ENCODE results near the gene PPFIBP1.
"Not testable (repeated sequence)": the region's sequence is repeated elsewhere in the genome, so short reads cannot be mapped to it uniquely, and the experiment has no call there.

Gene PPFIBP1

DNA sequence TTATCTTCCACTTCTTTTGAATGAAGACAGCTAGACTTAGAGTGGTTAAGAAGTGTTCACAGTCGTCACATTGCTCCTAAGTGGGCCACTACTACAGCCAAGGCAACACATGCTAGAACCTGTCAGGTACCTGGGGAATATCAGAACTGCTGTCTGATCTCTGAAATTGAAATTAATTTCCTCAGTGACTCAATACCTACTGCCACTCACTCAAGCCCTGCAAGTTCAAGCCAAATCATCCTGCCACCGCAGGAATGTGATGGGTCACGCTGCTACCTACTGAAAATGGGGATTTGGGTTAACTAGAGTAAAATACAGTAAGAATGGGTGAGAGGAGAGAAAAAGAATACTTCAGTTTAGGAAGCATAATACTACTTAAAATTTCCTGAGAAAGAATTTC, 67.7 kb downstream of the PPFIBP1 start:
- not testable (repeated sequence) for ATAC-seq (ENCODE audit: low read depth); DNase-seq (ENCODE audit: low spot score in 2 of 2); H3K36me3 Mint-ChIP-seq; H3K27ac Mint-ChIP-seq; H3K4me1 Mint-ChIP-seq; H3K9me3 Mint-ChIP-seq; H3K27me3 Mint-ChIP-seq; H3K4me3 Mint-ChIP-seq

DNA sequence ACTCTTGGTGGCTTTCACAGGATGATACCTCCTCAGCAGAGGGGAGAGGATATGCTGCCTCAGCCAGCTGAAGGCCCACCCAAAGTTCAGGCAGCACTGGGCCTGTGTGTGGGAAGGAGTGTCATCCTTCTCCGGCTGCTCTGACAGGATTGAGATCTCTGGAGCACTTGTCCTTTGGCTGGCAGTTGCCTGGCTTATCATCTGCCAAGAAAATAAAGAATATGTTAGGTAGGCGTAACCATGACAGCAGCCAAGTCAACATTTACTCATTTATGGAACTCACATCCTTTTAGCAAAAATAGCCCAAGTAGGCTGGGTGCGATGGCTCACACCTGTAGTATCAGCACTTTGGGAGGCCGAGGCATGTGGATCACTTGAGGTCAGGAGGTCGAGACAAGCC, 68.5 kb downstream of the PPFIBP1 start:
- Mint-ChIP-seq H3K4me1 (peaks cover 5% of the 10 kb centered on the region), H3K36me3 (peaks cover 4% of the 10 kb centered on the region), H3K27me3 (peaks cover 8% of the 10 kb centered on the region), H3K27ac (no peak overlapping the region), H3K9me3 (no peaks in the 10 kb centered on the region), H3K4me3 (no peak overlapping the region)
- ATAC-seq (ENCODE audit: low read depth) (no peak), DNase-seq (ENCODE audit: low spot score in 2 of 2) (no peak)

DNA sequence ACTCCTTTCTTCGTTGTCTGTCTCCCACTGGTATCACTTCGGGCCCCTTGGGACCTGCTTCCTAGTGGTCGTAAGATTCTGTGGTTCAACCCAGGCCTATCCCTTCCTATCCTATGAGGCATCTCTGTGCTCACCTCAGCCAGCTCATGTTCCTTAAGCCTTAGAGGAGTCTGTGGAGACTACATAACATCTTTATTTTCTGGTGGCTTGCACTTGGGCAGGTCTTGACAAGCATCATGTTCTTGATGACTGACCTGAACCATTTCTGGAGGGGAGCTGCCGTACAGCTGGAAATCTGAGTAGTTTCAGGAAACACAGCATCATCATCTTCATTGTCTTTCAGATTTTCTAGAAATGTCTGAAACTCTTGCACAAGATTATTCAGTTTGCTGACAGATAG, 69.3 kb downstream of the PPFIBP1 start:
- Mint-ChIP-seq H3K27me3 (peaks cover 8% of the 10 kb centered on the region), H3K9me3 (peaks cover 1% of the 10 kb centered on the region), H3K36me3 (peaks cover 4% of the 10 kb centered on the region), H3K4me3 (no peak overlapping the region), H3K4me1 (no peaks in the 10 kb centered on the region), H3K27ac (no peak overlapping the region)
- no peak for ATAC-seq (ENCODE audit: low read depth)
- no peak for DNase-seq (ENCODE audit: low spot score in 2 of 2)

DNA sequence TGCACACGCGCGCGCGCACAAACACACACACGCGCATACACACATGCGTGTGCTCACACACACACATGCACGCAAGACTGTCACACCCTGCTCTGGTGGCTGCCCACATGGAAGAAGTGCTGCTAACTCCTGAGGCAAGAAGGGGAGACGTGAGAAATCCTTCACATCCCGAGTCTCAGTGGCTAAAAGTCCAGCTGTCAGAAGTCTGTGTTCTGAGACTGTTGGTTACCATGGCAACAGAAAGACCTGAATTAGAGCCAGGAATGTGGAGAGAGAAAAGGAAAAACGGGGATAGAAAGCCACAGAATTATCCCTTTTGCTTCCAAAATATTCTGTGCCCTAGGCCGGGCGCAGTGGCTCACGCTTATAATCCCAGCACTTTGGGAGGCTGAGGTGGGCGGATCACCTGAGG, 71.2 kb downstream of the PPFIBP1 start:
- Mint-ChIP-seq H3K27me3 (peaks cover 9% of the 10 kb centered on the region), H3K4me1 (no peaks in the 10 kb centered on the region), H3K36me3 (peaks cover 4% of the 10 kb centered on the region), H3K9me3 (peaks cover 1% of the 10 kb centered on the region), H3K27ac (no peak overlapping the region), H3K4me3 (no peak overlapping the region)
- ATAC-seq (ENCODE audit: low read depth) (no peak), DNase-seq (ENCODE audit: low spot score in 2 of 2) (no peak)

DNA sequence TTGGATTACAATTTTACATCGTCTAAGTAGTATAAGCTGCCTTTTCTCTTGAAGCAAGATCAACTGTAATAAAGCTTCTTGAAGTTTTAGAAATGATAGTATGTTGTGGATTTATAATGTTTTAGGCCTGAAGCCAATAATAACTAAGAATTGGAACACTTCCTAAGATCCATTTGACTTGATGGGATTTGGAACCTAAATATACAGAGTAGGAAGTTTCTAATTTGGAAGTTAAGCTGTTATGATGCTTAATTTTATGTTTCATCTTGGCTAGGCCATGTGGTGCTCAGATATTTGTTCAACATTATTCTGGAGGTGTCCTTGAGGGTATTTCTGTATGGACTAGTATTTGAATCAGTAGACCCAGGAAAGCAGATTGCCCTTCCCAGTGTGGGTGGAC, 74.9 kb downstream of the PPFIBP1 start:
- not testable (repeated sequence) for ATAC-seq (ENCODE audit: low read depth); H3K36me3 Mint-ChIP-seq; H3K4me3 Mint-ChIP-seq; H3K4me1 Mint-ChIP-seq; DNase-seq (ENCODE audit: low spot score in 2 of 2); H3K27me3 Mint-ChIP-seq; H3K27ac Mint-ChIP-seq; H3K9me3 Mint-ChIP-seq

DNA sequence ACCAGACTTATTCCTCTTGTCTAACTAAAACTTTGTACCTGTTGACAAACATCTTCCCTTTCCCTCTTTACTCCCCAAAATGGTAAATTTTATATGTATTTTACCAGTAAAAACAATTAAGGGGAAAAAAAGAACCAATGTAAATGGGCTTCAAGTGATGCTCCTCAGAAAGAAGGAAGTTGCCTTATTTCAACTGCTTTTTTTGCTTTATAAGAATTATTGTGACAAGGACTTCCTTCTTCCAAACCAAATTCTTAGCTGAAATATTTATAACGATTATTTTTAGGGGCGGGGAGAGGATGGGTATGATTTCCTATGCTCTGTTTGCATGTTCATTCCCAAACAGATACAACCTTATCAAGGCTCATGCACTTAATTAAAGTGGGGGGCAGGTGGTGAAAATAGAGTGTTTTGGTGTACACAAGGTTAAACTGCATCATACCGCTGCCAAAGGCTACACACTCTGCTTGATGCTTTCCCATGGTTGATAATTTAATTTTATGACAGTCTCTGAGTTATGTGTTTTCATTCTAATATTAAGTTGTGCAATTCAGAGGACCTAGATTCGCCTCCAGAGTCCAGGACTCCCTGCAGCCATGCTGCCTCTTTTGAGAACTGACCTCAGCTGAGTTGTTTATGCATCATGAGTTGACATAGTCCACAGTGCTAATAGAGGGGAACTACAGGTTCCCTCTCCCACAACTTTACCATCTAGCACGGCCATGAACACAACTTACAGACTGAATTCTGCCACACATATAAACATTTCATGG, 77.2 kb downstream of the PPFIBP1 start:
- not testable (repeated sequence) for H3K27me3 Mint-ChIP-seq; ATAC-seq (ENCODE audit: low read depth); H3K4me3 Mint-ChIP-seq; H3K27ac Mint-ChIP-seq; DNase-seq (ENCODE audit: low spot score in 2 of 2); H3K36me3 Mint-ChIP-seq; H3K9me3 Mint-ChIP-seq; H3K4me1 Mint-ChIP-seq

DNA sequence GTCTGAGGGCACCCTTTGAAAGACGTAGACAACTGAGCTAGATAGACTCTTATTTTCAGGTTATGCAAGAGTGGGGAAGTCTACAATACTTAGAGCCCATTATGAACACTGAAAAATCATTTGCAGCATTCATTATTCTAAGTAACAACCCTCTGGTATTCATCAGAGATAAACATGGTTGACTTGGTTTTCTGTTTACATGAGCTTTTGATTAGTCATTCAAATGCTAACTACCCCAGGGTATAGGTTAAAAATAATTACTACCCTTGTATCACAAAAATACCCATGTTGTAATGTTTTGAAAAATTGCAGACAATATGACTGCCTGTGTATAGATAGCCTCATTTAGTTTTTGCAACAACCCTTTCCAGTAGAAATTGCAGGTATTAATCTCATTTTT, 78.5 kb downstream of the PPFIBP1 start:
- ATAC-seq (ENCODE audit: low read depth) (no peak), DNase-seq (ENCODE audit: low spot score in 2 of 2) (no peak)
- Mint-ChIP-seq H3K27me3 (peaks cover 3% of the 10 kb centered on the region), H3K36me3 (peaks cover 1% of the 10 kb centered on the region), H3K9me3 (peaks cover 1% of the 10 kb centered on the region), H3K4me3 (no peak overlapping the region), H3K27ac (no peak overlapping the region), H3K4me1 (no peaks in the 10 kb centered on the region)

DNA sequence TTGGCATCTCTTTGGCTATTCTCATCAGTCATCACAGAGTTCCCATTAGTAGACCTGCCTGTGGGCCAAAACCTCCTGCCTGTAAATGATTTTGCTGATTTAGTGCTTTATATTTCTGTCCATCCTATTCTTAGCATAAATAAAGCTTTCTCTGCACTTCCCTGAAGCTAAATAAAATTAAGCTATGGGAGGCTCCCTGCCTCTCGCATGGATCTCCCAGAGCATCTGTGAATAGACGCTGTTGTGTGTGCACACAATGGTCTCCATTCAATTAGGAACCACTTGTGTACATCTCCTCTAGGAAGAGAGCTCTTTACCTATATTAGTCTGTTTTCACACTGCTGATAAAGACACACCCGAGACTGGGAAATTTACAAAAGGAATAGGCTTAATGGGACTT, 80.4 kb downstream of the PPFIBP1 start:
- Mint-ChIP-seq H3K36me3 (peaks cover 1% of the 10 kb centered on the region), H3K27ac (no peak overlapping the region), H3K9me3 (no peaks in the 10 kb centered on the region)

DNA sequence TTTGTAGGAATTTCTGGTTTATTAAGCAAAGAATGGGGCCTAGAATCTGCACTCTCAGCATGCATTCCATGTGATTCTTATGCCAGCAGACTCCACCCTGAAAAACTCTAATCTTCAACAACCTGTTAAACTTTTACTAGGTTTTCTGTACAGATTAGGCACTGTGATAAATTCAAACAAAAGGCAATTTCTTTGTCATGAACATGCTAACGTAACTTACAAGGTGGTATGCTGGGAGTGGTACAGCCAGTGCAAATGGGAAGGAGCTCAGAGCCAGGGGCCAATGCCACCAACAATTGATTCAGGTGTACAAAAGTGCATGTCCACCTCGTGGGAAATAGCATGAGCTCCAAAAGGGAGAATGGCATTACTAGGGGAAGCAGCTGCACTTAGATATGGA, 83.0 kb downstream of the PPFIBP1 start:
- H3K36me3 Mint-ChIP-seq: peaks cover 1% of the 10 kb centered on the region
- H3K9me3 Mint-ChIP-seq: no peaks in the 10 kb centered on the region
- H3K4me1 Mint-ChIP-seq: no peaks in the 10 kb centered on the region
- DNase-seq (ENCODE audit: low spot score in 2 of 2) (no peak), ATAC-seq (ENCODE audit: low read depth) (no peak)
- no peak overlapping the region for H3K27ac Mint-ChIP-seq
- H3K27me3 Mint-ChIP-seq: peaks cover 3% of the 10 kb centered on the region
- no peak overlapping the region for H3K4me3 Mint-ChIP-seq

More for the DNA sequence above, 80.4 kb downstream of the PPFIBP1 start:
- no peak for ATAC-seq (ENCODE audit: low read depth)
- H3K4me1 Mint-ChIP-seq: no peaks in the 10 kb centered on the region
- peaks cover 3% of the 10 kb centered on the region for H3K27me3 Mint-ChIP-seq
- DNase-seq (ENCODE audit: low spot score in 2 of 2): no peak
- H3K4me3 Mint-ChIP-seq: no peak overlapping the region

DNA sequence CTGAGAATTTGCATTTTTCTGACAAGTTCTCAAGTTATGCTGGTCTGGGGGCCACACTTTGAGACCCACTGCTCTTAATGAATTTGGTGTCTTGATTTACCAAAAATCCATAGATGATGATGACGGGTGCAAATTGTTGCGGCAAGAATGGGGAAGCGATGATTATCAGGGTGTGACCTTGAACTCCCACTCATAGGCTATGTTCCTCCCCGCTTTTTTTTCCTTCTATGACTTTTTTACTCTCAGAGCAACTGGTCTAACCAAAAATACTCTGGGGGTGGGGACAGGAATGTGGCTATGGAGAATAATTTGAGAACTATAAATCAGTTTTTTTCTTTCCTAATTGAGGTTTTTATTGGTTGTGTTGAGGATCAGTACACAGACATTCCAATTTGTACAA, 83.6 kb downstream of the PPFIBP1 start:
- Mint-ChIP-seq H3K4me3 (no peak overlapping the region), H3K36me3 (peaks cover 1% of the 10 kb centered on the region), H3K27ac (no peak overlapping the region), H3K27me3 (peaks cover 3% of the 10 kb centered on the region), H3K4me1 (no peaks in the 10 kb centered on the region), H3K9me3 (no peaks in the 10 kb centered on the region)
- no peak for DNase-seq (ENCODE audit: low spot score in 2 of 2)
- ATAC-seq (ENCODE audit: low read depth): no peak

DNA sequence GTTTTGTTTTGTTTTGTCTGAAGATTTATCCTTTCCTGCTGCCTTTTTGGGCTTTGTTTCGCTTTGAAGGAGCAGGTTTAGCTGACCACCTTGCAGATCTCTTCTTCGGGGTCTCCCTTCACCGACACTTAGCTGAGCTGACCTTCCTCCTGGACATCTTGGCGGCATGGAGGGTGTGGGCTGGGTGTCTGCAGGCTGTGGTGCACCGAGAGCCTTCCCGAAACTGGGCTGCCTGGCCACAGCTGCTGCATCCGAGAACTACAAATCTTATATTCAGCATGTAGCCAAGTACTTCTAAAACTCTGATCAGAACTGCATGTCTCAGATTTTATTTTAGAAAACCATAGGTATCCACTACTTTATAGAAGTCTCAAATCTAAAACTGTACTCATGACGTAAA, 84.9 kb downstream of the PPFIBP1 start:
- H3K27ac Mint-ChIP-seq: no peak overlapping the region
- H3K27me3 Mint-ChIP-seq: peaks cover 5% of the 10 kb centered on the region
- no peaks in the 10 kb centered on the region for H3K4me1 Mint-ChIP-seq
- no peaks in the 10 kb centered on the region for H3K9me3 Mint-ChIP-seq
- DNase-seq (ENCODE audit: low spot score in 2 of 2) (no peak), ATAC-seq (ENCODE audit: low read depth) (no peak)
- peaks cover 1% of the 10 kb centered on the region for H3K36me3 Mint-ChIP-seq
- no peak overlapping the region for H3K4me3 Mint-ChIP-seq

DNA sequence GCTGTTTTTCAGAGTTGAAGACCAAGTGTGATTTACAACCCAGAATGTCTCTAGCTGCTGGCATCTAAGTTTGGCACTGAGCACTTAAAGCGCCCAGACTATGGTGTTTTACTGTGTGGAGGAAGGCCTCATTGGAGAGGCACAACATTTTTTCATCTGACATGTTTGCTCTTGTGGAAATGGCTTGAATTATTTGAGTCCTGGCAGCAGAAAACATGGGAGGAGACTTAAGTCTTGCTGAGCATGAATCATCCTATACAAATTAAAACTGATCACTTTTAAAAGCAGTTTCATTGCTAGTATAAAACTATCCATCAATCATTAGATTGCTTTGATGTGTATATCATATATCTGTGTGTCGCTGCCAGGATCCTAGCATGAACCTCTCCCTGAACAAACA, 86.4 kb downstream of the PPFIBP1 start:
- ATAC-seq (ENCODE audit: low read depth): no peak
- no peak for DNase-seq (ENCODE audit: low spot score in 2 of 2)
- Mint-ChIP-seq H3K9me3 (no peaks in the 10 kb centered on the region), H3K27me3 (peaks cover 4% of the 10 kb centered on the region), H3K4me3 (no peak overlapping the region), H3K27ac (no peak overlapping the region), H3K36me3 (no peaks in the 10 kb centered on the region), H3K4me1 (no peaks in the 10 kb centered on the region)

DNA sequence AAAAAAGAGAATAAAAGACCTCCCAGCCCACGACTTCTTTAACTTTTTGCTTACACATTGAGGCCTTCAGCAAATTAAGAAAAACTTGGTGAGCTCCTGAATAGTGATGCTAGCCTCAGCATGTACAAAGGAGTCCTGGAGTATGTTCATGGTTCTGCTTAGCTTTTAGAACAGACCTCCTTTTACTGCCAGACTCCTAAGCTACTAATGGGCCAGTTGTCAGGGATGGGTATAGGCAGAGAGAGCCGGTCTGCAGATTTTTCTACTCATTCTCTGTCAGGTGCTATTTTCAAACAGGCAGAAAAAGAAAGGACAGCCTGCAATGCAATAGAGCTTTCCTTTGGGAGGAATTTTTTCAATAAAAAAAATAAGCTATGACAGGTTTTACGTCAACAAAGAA, 90.4 kb downstream of the PPFIBP1 start:
- DNase-seq (ENCODE audit: low spot score in 2 of 2) (no peak), ATAC-seq (ENCODE audit: low read depth) (no peak)
- Mint-ChIP-seq H3K27me3 (peaks cover 7% of the 10 kb centered on the region), H3K9me3 (no peaks in the 10 kb centered on the region), H3K4me3 (no peak overlapping the region), H3K4me1 (no peaks in the 10 kb centered on the region), H3K27ac (no peak overlapping the region), H3K36me3 (no peaks in the 10 kb centered on the region)

DNA sequence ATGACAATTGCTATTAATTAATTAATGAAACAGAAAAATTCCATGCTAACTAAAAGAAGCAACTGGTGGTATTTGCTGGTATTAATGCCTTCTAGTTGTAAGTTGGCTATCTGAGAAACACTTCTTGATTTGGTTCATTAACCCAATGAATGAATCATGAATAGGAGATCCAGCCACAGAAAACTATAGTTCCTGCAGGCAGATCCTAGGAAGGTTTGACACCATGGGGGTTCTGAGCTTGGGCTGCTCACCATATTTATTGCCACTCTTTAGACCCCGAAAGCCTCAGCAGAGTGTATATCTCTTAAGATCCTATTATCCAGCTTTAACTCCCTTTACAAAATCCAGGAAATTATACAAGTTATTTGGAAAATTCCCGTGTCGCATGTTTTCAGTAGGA, 90.9 kb downstream of the PPFIBP1 start:
- Mint-ChIP-seq H3K27me3 (peaks cover 7% of the 10 kb centered on the region), H3K4me1 (no peaks in the 10 kb centered on the region), H3K36me3 (no peaks in the 10 kb centered on the region), H3K9me3 (no peaks in the 10 kb centered on the region), H3K27ac (no peak overlapping the region), H3K4me3 (no peak overlapping the region)
- no peak for DNase-seq (ENCODE audit: low spot score in 2 of 2)
- ATAC-seq (ENCODE audit: low read depth): no peak

DNA sequence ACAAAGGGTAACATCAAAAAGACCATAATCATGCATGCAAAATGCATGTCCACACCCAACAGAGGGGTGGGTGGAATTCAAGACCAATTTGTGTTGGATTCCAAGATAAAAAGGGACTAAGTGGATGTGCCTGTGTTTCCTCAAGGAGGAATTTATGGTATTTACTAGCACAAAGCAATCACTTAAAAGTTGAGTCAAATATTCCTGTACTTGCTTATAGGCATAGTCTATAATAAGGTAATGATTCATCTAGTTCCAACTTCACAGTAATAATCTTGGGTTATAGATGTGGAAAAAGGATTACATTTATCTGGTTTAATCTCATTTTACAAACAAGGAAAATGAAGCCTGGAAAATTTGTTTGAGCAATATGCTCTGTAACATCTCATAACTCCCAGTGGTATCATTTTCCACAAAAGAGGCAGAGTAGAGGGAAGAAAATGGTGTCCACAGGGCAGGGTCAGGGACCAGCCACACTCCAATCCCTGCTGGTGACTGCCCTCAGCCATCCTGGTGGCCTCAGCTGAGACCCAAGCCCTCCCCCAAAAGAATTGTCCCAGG, 91.4 kb downstream of the PPFIBP1 start:
- no peak for ATAC-seq (ENCODE audit: low read depth)
- Mint-ChIP-seq H3K4me1 (no peaks in the 10 kb centered on the region), H3K27ac (no peak overlapping the region), H3K4me3 (no peak overlapping the region), H3K27me3 (peaks cover 7% of the 10 kb centered on the region), H3K36me3 (no peaks in the 10 kb centered on the region), H3K9me3 (no peaks in the 10 kb centered on the region)
- DNase-seq (ENCODE audit: low spot score in 2 of 2): no peak
